HG03558 (cell line): Measurements from ENCODE around the gene PLXNA3.

ENCODE experiments used
- ATAC-seq: cut with Tn5 transposase; IDR thresholded peaks from one replicate; pipeline ENCODE4 v1.9.1; 2021; ENCODE audit warnings: moderate number of reproducible peaks; ENCODE audit not compliant: unreplicated experiment; ENCODE audit errors: extremely low read depth

The PLXNA3 gene

GRCh38 chrX:154458116-154458953, at the start of gene PLXNA3:
TSS of gene PLXNA3 (plus strand) at chrX:154458281. CDS start at chrX:154460184, 1,903 bp downstream.
- ATAC-seq: no peak

GRCh38 chrX:154408659-154409221, 49.3 kb upstream of the PLXNA3 start:
- ATAC-seq: no peak

GRCh38 chrX:154409222-154409871, 48.7 kb upstream of the PLXNA3 start, which contains the start of gene DNASE1L1:
TSS of gene DNASE1L1 (minus strand) at chrX:154409254. CDS start at chrX:154405568, 3,686 bp downstream.
- ATAC-seq: no peak

GRCh38 chrX:154411981-154412340, 46.1 kb upstream of the PLXNA3 start:
- no peak for ATAC-seq

GRCh38 chrX:154412468-154412867, 45.6 kb upstream of the PLXNA3 start:
- no peak for ATAC-seq

- no peak for ATAC-seq
Measured at GRCh38 chrX:154413142-154413541, 44.9 kb upstream of the PLXNA3 start.

GRCh38 chrX:154417157-154417556, 40.9 kb upstream of the PLXNA3 start:
- ATAC-seq: no peak

- no peak for ATAC-seq
Measured at GRCh38 chrX:154419189-154419588, 38.9 kb upstream of the PLXNA3 start.

- no peak for ATAC-seq
Measured at GRCh38 chrX:154419688-154420401, 38.2 kb upstream of the PLXNA3 start.

GRCh38 chrX:154420402-154420756, 37.7 kb upstream of the PLXNA3 start:
- ATAC-seq: no peak

- no peak for ATAC-seq
Measured at GRCh38 chrX:154426916-154427770, 30.9 kb upstream of the PLXNA3 start.

- ATAC-seq: peak; percentile 83
Measured at GRCh38 chrX:154428176-154429171, 29.6 kb upstream of the PLXNA3 start, which contains the start of gene ATP6AP1. TSS of gene ATP6AP1 (plus strand) at chrX:154428677. CDS start at chrX:154428693, 16 bp downstream.

- no peak for ATAC-seq
Measured at GRCh38 chrX:154429711-154430110, 28.4 kb upstream of the PLXNA3 start.

GRCh38 chrX:154430479-154430878, 27.6 kb upstream of the PLXNA3 start:
- ATAC-seq: no peak

GRCh38 chrX:154430916-154431315, 27.2 kb upstream of the PLXNA3 start:
- ATAC-seq: no peak

GRCh38 chrX:154431341-154431740, 26.7 kb upstream of the PLXNA3 start:
- no peak for ATAC-seq

GRCh38 chrX:154432210-154432609, 25.9 kb upstream of the PLXNA3 start:
- ATAC-seq: no peak

GRCh38 chrX:154433605-154434004, 24.5 kb upstream of the PLXNA3 start:
- ATAC-seq: no peak
